ENCODE data around the gene GGCX.
A peak's percentile ranks its signal among the peaks of the same experiment; 100 is the strongest.

The GGCX gene

DNA sequence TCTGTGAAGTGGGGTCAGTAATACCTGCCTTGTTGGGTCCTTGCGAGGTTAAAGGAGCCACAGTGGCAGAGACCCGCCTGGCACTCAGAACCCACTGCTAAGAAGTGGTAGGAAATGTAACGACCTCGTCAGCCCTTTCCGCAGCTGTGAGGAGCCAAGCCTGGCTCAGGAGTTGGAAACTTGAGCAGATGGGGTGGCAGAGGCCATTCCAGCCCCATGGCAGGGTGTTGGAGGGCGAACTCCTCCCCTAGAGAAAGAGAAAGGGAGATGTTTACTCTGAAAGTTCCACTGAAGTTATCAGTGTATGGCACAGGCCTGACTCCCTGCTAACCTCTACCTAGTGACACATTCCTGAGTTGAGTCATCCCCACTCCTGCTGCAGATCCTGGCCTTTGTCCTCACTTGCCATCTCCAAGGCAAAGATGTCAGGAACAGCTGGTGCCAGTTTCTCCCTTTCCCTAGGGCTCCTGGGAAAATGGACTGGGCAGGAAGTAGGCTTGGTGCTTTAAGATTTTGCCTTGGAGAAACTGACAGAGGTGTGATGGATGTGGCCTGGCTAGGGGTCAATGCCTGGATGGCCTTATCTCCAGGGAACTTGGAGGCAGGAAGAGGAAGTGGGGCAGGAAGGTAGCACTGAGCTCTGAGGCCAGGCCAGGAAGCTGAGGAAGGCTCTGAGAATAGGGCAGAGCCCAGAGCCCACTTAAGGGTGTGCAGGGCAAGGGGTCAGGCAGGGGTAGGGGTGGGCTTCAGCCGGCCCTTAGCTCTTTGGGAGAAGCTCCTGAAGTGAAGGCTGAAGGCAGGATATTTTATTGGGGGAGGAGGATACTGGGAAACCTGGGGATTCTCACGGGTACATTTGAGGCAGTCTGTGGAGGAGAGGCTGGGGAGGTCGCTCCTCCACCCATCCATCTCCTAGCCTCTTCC is 23.8 kb upstream of the GGCX start:
- Histone ChIP-seq H3K9me3 (ENCODE audit: severe bottlenecking) (no peaks in the 10 kb centered on the region), H3K27me3 (ENCODE audit: insufficient read depth, poor library complexity, severe bottlenecking) (no peaks in the 10 kb centered on the region), H3K4me3 (ENCODE audit: severe bottlenecking) (no peak overlapping the region), H3K36me3 (ENCODE audit: low read depth) (peaks cover 6% of the 10 kb centered on the region), H3K4me1 (ENCODE audit: insufficient read depth, poor library complexity, severe bottlenecking) (peaks cover 15% of the 10 kb centered on the region), H3K27ac (ENCODE audit: poor library complexity, severe bottlenecking) (peak overlapping the region; percentile 69)
- TF ChIP-seq, protein P1, sequence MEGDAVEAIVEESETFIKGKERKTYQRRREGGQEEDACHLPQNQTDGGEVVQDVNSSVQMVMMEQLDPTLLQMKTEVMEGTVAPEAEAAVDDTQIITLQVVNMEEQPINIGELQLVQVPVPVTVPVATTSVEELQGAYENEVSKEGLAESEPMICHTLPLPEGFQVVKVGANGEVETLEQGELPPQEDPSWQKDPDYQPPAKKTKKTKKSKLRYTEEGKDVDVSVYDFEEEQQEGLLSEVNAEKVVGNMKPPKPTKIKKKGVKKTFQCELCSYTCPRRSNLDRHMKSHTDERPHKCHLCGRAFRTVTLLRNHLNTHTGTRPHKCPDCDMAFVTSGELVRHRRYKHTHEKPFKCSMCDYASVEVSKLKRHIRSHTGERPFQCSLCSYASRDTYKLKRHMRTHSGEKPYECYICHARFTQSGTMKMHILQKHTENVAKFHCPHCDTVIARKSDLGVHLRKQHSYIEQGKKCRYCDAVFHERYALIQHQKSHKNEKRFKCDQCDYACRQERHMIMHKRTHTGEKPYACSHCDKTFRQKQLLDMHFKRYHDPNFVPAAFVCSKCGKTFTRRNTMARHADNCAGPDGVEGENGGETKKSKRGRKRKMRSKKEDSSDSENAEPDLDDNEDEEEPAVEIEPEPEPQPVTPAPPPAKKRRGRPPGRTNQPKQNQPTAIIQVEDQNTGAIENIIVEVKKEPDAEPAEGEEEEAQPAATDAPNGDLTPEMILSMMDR (IDR thresholded peaks at IDR 0.05; ENCODE audit: poor library complexity, severe bottlenecking): no peak
- ATAC-seq (ENCODE audit: low read depth) (peak; percentile 80), DNase-seq (ENCODE audit: low spot score) (no peak)

DNA sequence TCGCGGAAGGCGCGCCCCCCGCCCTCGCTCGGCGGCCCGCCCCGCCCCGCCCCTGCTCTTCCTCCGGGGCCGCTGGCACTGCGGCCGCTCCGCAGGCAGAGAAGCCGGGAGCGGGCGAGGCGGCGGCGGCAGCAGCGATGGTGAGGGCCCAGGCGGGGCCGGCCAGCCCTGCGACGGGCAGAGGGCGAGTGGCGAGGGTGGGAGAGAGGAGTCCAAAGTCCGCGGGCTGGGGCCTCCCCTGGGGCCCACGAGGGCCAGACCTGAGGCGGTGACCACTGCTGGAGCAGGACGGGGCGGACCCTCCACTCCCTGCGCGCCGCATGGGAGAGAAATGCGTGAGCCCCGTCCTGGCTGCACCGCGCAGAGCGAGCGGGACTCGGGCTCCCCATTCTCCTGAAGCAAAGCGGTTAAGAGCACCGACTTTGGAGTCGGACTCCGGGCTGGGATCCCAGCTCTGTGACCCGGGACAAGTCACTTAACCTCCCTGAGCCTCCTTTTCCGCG is 23.1 kb upstream of the GGCX start, which contains the start of gene VAMP5:
Gene VAMP5, plus strand, starts transcription at position 78 of the 503 bp plus-strand sequence. Its CDS starts 60 bp downstream, at position 138.
- peaks cover 15% of the 10 kb centered on the region for H3K4me1 ChIP-seq (ENCODE audit: insufficient read depth, poor library complexity, severe bottlenecking)
- H3K27me3 ChIP-seq (ENCODE audit: insufficient read depth, poor library complexity, severe bottlenecking): no peaks in the 10 kb centered on the region
- DNase-seq (ENCODE audit: low spot score) (no peak), ATAC-seq (ENCODE audit: low read depth) (peak; percentile 10; the same call in 1 of the 3 replicates)
- no peaks in the 10 kb centered on the region for H3K9me3 ChIP-seq (ENCODE audit: severe bottlenecking)
- peak within 1 kb of the TSS; percentile 69 for H3K27ac ChIP-seq (ENCODE audit: poor library complexity, severe bottlenecking)
- TF ChIP-seq, protein P1 (IDR thresholded peaks at IDR 0.05; ENCODE audit: poor library complexity, severe bottlenecking): no peak
- peaks cover 13% of the 10 kb centered on the region for H3K36me3 ChIP-seq (ENCODE audit: low read depth)
- H3K4me3 ChIP-seq (ENCODE audit: severe bottlenecking): peak within 1 kb of the TSS; percentile 17

DNA sequence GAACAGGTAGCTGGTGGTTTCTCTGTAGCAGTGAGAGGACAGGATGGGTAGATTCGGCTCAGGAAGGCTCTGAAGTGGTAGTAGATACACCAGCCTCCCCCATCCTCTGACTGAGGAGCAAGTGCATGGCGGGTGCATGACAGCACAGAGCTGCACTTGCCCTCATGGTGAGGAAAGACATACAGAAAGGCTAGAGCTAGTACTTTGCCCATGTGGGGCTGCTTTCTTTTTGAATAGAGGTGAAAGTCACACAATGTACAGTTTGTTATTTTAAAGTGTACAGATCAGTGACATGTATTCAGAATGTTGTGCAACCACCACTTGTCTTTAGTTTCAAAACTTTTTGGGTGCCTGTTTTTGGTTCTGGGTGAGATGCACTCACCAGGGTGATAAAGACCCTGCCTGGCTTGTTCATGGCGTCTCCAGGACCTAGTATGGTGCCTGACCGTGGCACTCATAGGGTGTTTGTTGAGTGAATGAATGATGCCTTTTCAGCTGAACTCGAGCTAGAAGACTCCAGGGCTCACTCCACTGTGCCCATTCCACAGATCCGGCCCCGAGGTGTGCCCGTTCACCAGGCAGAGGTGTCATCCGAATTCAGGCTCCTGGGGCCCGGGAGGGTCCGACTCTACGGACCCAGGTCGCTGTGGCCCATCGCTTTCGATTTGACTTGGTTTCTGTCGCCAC is 22.5 kb upstream of the GGCX start:
- H3K27ac ChIP-seq (ENCODE audit: poor library complexity, severe bottlenecking): peak overlapping the region; percentile 69
- TF ChIP-seq, protein P1 (IDR thresholded peaks at IDR 0.05; ENCODE audit: poor library complexity, severe bottlenecking): no peak
- H3K27me3 ChIP-seq (ENCODE audit: insufficient read depth, poor library complexity, severe bottlenecking): no peaks in the 10 kb centered on the region
- ATAC-seq (ENCODE audit: low read depth) (no peak), DNase-seq (ENCODE audit: low spot score) (no peak)
- no peaks in the 10 kb centered on the region for H3K9me3 ChIP-seq (ENCODE audit: severe bottlenecking)
- H3K4me1 ChIP-seq (ENCODE audit: insufficient read depth, poor library complexity, severe bottlenecking): peaks cover 17% of the 10 kb centered on the region
- H3K4me3 ChIP-seq (ENCODE audit: severe bottlenecking): no peak overlapping the region
- peaks cover 18% of the 10 kb centered on the region for H3K36me3 ChIP-seq (ENCODE audit: low read depth)

DNA sequence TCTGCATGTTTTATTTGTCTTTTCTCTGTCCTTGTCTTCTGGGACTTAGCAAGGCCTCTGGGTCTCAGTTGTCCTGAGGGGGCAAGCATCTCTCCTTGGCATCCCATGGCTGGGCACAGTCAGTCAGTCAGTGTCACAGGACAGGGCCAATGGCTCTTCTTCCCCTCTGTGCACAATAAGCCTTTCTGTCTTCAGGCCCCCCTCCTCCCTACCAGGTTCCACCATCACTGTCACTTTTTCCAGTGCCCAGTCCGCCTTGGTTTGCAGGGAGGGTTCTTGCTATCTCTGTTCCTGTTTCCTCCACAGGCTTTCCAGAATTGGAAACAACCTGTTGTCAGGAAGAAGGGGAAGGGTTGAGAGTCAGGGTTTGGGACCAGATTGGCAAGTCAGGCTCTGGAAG is 21.2 kb upstream of the GGCX start:
- no peak for DNase-seq (ENCODE audit: low spot score)
- no peak for ATAC-seq (ENCODE audit: low read depth)
- Histone ChIP-seq H3K36me3 (ENCODE audit: low read depth) (peaks cover 18% of the 10 kb centered on the region), H3K27ac (ENCODE audit: poor library complexity, severe bottlenecking) (no peak overlapping the region), H3K4me1 (ENCODE audit: insufficient read depth, poor library complexity, severe bottlenecking) (peaks cover 23% of the 10 kb centered on the region), H3K27me3 (ENCODE audit: insufficient read depth, poor library complexity, severe bottlenecking) (no peaks in the 10 kb centered on the region), H3K9me3 (ENCODE audit: severe bottlenecking) (no peaks in the 10 kb centered on the region), H3K4me3 (ENCODE audit: severe bottlenecking) (no peak overlapping the region)
- TF ChIP-seq, protein P1 (IDR thresholded peaks at IDR 0.05; ENCODE audit: poor library complexity, severe bottlenecking): no peak

Measured in RWPE2 (cell line).